ENCODE results near the gene ABCA2. TPM values are rescaled to one million over a fixed set of nuclear protein-coding genes. Genes with fewer than 3 reads are reported as not detected.
"Not testable (repeated sequence)": the region's sequence is repeated elsewhere in the genome, so short reads cannot be mapped to it uniquely, and the experiment has no call there.

ABCA2 gene
- total RNA-seq, 1 donor from 2014 or later: 25.7 TPM

- DNase-seq (ENCODE audit: low spot score): no peak
These were observed 36.2 kb upstream of the ABCA2 start for GRCh38 chr9:137064027-137064879.

GRCh38 chr9:137063311-137064026, 35.4 kb upstream of the ABCA2 start:
- DNase-seq (ENCODE audit: low spot score): no peak

- not testable (repeated sequence) for DNase-seq (ENCODE audit: low spot score)
These were observed 34.8 kb upstream of the ABCA2 start for GRCh38 chr9:137062798-137063197.

GRCh38 chr9:137062384-137062783, 34.3 kb upstream of the ABCA2 start:
- DNase-seq (ENCODE audit: low spot score): no peak

GRCh38 chr9:137058521-137059234, 30.6 kb upstream of the ABCA2 start:
- no peak for DNase-seq (ENCODE audit: low spot score)

GRCh38 chr9:137057545-137057944, 29.5 kb upstream of the ABCA2 start:
- DNase-seq (ENCODE audit: low spot score): no peak

- DNase-seq (ENCODE audit: low spot score): no peak
These were observed 28.8 kb upstream of the ABCA2 start for GRCh38 chr9:137056739-137057415.

GRCh38 chr9:137055385-137056364, 27.6 kb upstream of the ABCA2 start:
- DNase-seq (ENCODE audit: low spot score): peak; percentile 86

GRCh38 chr9:137054932-137055384, 26.9 kb upstream of the ABCA2 start:
- DNase-seq (ENCODE audit: low spot score): no peak

GRCh38 chr9:137053944-137054931, 26.2 kb upstream of the ABCA2 start, which contains the start of gene ENTPD2:
TSS of gene ENTPD2 (minus strand) at chr9:137054061. CDS start at chr9:137053997, 64 bp downstream.
- DNase-seq (ENCODE audit: low spot score): no peak

- DNase-seq (ENCODE audit: low spot score): no peak
These were observed 25.2 kb upstream of the ABCA2 start for GRCh38 chr9:137052998-137053943.

- no peak for DNase-seq (ENCODE audit: low spot score)
These were observed 24.3 kb upstream of the ABCA2 start for GRCh38 chr9:137052293-137052692.

GRCh38 chr9:137051145-137051724, 23.2 kb upstream of the ABCA2 start:
- no peak for DNase-seq (ENCODE audit: low spot score)

- DNase-seq (ENCODE audit: low spot score): no peak
These were observed 22.5 kb upstream of the ABCA2 start for GRCh38 chr9:137050570-137050969.

- DNase-seq (ENCODE audit: low spot score): no peak
These were observed 21.8 kb upstream of the ABCA2 start for GRCh38 chr9:137049544-137050449.

Data from ureter (tissue), 1 donor.